Effector memory CD4-positive, alpha-beta T cell (primary cell): ENCODE data around the gene TTC39C.
A peak's percentile ranks its signal among the peaks of the same experiment; 100 is the strongest.

Experiments used
- DNase-seq, 3 donors: peaks; one replicate each; pipeline ENCODE4 v3.0.0-alpha.2; 2020
- H3K27ac ChIP-seq: 2 replicates; pipeline ENCODE4 v1.7.0; 2013; ENCODE audit warnings: mild to moderate bottlenecking, low read length, moderate library complexity; ENCODE audit not compliant: insufficient read depth, poor library complexity, severe bottlenecking
- H3K27me3 ChIP-seq: replicated peaks from 2 replicates; pipeline ENCODE4 v1.7.0; 2013; ENCODE audit warnings: mild to moderate bottlenecking, low read length; ENCODE audit not compliant: insufficient read depth, control insufficient read depth, poor library complexity, severe bottlenecking
- H3K36me3 ChIP-seq: 2 replicates; pipeline ENCODE4 v1.7.0; 2013; ENCODE audit warnings: mild to moderate bottlenecking, low read length, moderate library complexity; ENCODE audit not compliant: control insufficient read depth, insufficient read depth
- H3K4me1 ChIP-seq: 2 replicates; pipeline ENCODE4 v1.7.0; 2013; ENCODE audit warnings: low read length, mild to moderate bottlenecking; ENCODE audit not compliant: control insufficient read depth, insufficient read depth, poor library complexity, severe bottlenecking
- H3K4me3 ChIP-seq: 2 replicates; pipeline ENCODE4 v1.7.0; 2013; ENCODE audit warnings: low read length, low read depth, mild to moderate bottlenecking; ENCODE audit not compliant: insufficient read depth, poor library complexity, severe bottlenecking
- H3K9me3 ChIP-seq: 2 replicates; pipeline ENCODE4 v1.7.0; 2013; ENCODE audit warnings: mild to moderate bottlenecking, low read length, moderate library complexity; ENCODE audit not compliant: control insufficient read depth

The TTC39C gene

DNA sequence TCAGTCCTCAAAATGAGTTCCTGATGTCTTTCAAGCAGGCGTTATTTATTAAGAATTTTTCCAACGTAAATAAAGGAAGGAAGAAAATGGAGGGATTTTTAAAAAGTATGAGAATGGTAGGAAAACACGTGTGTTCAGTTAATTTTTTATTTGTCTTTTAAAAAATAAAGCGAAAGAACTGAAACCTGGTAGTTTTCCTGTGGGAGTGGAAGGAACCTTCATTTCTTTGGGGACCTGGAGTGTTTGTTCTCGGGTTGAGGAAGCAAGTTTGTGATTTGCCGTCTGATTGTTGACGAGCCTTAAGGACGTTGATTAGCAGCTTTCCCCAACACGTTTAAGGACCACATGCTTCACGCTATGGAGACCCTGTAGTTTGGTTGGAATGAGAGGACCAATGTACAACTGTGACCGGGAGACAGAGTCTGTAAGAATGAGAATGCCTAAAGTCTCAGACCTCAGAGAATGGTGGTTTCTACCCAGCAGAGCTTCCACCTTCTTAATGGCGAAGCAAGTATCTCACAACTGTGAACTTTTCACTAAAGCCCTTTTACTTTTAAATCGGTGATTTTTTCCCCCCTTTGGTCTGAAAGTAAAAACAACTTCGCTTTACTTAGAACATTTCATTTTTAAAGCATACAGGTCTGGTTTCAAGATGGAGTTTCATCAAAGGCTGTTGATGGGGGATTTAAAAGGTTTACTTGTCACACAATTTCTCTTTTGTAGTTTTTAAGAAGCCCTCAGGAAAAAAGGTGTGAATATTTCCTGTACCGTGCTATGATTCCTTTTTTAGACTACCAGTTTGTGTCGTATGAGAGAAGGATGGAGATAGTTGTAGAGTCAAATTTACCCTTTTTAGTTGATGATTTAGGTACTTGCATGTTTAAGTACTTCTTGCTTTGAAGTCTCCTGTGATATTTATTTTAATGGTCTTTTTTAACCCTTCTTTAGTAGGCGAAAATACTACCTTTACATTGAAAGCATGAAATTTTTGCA, 1.4 kb downstream of the TTC39C start:
- no peak for DNase-seq
- Histone ChIP-seq H3K9me3 (no peaks in the 10 kb centered on the region), H3K36me3 (peaks cover 4% of the 10 kb centered on the region), H3K27ac (peak overlapping the region; percentile 89), H3K4me1 (peaks cover 60% of the 10 kb centered on the region), H3K4me3 (peak overlapping the region; percentile 75), H3K27me3 (no peaks in the 10 kb centered on the region)

DNA sequence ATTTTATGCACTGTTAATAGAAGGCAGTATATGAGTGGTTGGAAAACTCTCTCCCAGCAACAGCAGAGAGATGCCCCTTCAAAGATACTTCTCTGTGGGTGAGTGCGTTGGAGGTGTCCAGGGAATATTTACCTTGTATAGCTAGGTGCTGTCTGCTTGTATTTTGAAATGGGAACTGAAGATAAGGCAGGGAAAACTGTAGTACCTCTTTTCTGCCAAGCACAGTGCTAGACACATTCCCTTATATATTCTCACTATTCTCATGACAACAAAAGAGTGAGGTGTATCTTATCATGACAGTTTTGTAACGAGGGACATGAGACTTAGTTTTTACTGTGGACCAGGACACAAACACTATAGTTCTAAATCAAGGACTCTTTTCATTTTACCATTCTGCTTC, 2.1 kb downstream of the TTC39C start:
- Histone ChIP-seq H3K36me3 (peaks cover 6% of the 10 kb centered on the region), H3K27me3 (no peaks in the 10 kb centered on the region), H3K4me3 (peak overlapping the region; percentile 75), H3K4me1 (peaks cover 62% of the 10 kb centered on the region), H3K9me3 (no peaks in the 10 kb centered on the region), H3K27ac (peak overlapping the region; percentile 89)
- DNase-seq: no peak

DNA sequence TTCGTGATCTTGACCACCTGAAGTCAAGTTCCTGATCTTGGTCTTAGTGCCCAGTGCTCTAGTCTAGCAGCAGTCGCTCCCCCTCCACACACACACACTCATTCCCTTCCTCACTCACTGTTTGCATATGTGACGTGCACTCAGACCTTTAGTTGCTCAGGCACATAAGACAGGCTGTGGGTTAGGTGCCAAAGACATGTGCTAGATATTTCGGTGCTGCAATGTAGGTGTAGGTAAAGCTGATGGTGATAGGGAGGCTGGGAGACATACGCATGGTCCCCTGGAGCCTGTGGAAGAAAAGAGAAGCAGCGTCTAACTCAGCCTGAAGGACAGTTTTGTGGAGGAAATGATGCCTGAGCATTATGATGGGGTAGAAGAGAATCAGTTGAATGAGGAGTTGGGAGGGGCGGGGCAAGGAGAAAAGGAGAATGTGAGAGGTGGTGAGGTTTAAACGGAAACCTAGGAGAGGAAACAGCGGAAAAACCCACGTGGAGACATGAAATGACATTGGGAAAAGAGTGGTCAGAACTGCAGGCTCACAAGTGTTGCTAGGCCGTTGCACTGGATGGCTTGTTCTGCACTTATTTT, 3.8 kb downstream of the TTC39C start:
- Histone ChIP-seq H3K4me1 (peaks cover 66% of the 10 kb centered on the region), H3K4me3 (peak overlapping the region; percentile 75), H3K36me3 (peaks cover 19% of the 10 kb centered on the region), H3K27me3 (no peaks in the 10 kb centered on the region), H3K27ac (peak overlapping the region; percentile 89), H3K9me3 (no peaks in the 10 kb centered on the region)
- DNase-seq: no peak

DNA sequence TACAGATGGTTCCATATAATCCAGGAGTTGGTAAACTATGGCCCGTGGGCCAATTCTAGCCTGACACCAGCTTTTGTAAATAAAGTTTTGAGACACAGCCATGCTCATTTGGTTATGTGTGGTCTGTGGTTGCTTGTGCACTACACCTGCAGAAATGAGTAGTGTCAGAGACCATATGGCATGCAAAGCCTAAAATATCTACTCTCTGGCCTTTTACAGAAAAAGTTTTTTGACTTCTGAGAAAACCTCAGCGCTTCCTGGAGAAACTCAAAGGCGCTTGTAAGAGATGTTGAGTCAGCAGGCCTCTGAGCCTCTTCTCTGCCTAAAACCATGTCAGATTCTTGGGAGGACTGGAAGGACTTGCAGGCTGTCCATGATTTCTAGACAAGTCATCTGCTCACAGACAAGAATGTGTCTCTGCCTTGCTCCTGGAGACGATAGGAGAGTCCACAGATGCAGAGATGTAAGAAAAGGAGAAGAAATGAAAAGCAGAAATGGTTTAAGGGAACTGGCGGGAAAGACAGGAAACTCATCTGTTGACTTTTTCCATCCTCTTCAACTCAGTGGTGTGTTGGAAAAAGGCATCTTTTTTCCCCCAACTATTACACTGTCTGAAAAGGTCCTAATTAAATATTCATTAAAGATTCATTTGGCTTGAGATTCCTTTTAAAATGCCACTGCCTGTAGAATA, 5.2 kb downstream of the TTC39C start:
- peaks cover 29% of the 10 kb centered on the region for H3K36me3 ChIP-seq
- H3K9me3 ChIP-seq: no peaks in the 10 kb centered on the region
- DNase-seq: peak; percentile 30 to 51 (median 36)
- no peaks in the 10 kb centered on the region for H3K27me3 ChIP-seq
- H3K27ac ChIP-seq: peak overlapping the region; percentile 89
- peaks cover 71% of the 10 kb centered on the region for H3K4me1 ChIP-seq
- H3K4me3 ChIP-seq: peak overlapping the region; percentile 75

DNA sequence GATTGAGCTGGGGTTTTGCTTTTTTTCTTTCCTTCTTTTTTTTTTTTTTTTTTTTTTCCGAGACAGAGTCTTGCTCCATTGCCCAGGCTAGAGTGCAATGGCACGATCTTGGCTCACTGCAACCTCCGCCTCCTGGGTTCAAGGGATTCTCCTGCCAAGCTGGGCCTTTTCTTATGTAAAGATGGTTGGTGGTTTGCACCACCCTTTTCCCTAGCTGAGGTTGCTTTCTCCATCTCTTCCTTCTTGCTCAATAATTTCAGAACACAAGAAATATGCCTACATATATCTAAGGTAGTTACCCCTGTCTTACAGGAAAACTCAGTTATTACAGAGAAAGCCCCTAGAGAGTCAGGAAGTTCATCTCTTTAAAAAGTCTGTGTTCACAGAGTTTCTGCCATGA, 7.0 kb downstream of the TTC39C start:
- peaks cover 32% of the 10 kb centered on the region for H3K36me3 ChIP-seq
- no peaks in the 10 kb centered on the region for H3K27me3 ChIP-seq
- H3K27ac ChIP-seq: peak overlapping the region; percentile 48
- no peaks in the 10 kb centered on the region for H3K9me3 ChIP-seq
- H3K4me1 ChIP-seq: peaks cover 85% of the 10 kb centered on the region
- DNase-seq: no peak
- H3K4me3 ChIP-seq: no peak overlapping the region

DNA sequence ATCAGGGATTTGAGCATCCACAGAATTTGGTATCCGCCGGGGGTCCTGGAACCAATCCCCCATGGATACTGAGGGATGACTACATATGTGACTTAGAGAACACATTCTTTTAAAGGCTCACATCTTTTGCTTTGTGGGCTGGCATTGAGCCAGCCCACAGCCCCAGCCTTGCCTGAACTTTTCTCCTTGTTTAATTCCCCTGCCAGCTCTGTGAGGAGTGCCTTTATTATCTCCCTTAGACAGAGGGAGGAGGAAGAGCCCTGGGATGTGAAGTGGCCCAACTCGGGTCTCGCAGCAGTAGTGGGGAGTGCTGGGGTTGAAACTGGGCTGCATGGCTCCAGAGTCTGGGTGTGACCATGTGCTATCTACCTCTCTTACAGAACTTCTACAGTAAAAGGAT, 7.6 kb downstream of the TTC39C start:
- no peak for DNase-seq
- Histone ChIP-seq H3K4me1 (peaks cover 80% of the 10 kb centered on the region), H3K9me3 (no peaks in the 10 kb centered on the region), H3K36me3 (peaks cover 36% of the 10 kb centered on the region), H3K27me3 (no peaks in the 10 kb centered on the region), H3K4me3 (no peak overlapping the region), H3K27ac (peak overlapping the region; percentile 30)

DNA sequence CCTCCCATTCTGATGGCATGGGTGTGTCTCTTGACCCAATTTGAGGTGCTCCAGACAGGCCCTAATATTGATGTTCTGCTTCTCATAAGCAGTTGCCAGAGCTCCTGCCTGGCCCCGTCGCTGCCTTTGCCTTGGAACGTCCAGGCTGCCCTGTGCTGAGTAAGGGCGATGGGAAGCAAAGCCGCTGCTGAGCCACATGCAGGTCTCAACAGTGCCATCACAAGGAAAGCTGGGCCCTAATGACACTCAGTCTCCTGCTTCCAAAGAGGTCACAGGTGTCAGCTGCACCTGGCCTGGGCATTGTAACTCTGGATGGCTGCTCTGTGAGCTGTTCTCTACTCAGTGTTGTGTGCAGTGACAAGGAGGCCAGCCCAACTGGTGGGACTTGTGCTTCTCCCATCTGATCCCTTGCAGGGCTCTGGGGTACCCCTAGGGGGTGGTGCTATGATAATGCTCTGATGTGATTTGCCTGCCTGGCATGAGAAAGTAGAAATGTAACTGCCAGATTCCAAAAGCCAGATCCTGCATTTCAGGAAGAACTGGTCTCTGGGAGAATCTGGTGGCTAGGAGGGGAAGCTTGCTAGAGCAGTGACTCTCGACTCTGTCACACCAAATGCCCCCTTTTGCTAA, 8.7 kb downstream of the TTC39C start:
- Histone ChIP-seq H3K27me3 (no peaks in the 10 kb centered on the region), H3K4me3 (no peak overlapping the region), H3K36me3 (peaks cover 36% of the 10 kb centered on the region), H3K4me1 (peaks cover 74% of the 10 kb centered on the region), H3K27ac (no peak overlapping the region), H3K9me3 (no peaks in the 10 kb centered on the region)
- no peak for DNase-seq

DNA sequence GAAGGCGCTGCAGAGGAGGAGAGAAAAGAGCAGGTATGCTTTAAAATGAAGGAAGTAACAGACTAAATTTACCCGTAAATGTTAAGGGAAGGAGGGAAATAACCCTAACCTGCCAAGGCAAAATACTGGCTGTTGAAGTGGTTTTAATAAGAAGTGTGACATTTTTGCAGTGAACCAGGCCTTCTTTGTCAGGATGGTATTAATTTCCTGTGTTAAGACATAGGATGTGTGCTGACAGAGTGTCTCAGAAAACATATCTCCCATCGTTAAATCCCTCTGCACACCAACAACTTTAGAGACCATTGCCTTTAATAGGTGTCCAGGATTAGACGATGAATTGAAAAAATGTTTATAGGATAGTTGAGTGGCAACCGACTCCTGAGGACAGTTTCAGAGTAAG, 9.9 kb downstream of the TTC39C start:
- Histone ChIP-seq H3K27me3 (no peaks in the 10 kb centered on the region), H3K9me3 (no peaks in the 10 kb centered on the region), H3K4me1 (peaks cover 69% of the 10 kb centered on the region), H3K36me3 (peaks cover 36% of the 10 kb centered on the region), H3K27ac (no peak overlapping the region), H3K4me3 (no peak overlapping the region)
- DNase-seq: no peak

DNA sequence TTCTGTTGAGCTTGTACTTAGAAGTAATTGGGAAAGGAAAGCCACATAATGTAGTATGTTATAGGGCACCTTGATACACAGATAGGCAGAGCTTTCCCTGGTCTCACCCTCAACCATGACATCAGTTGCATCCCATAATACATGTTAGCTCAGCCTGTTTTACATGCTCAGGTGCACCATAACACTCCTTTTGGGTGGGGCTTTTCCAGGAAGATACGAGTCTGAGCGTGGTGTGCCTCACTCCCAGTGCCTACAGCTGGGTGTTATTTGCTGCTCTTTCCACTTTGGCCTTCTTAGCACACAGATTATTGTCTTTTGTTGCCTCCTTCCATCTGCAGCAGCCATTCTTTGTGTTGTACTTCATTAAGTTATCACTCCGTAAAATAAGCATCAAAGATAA, 11.9 kb downstream of the TTC39C start:
- no peak overlapping the region for H3K4me3 ChIP-seq
- H3K36me3 ChIP-seq: peaks cover 30% of the 10 kb centered on the region
- DNase-seq: no peak
- no peaks in the 10 kb centered on the region for H3K27me3 ChIP-seq
- H3K27ac ChIP-seq: no peak overlapping the region
- no peaks in the 10 kb centered on the region for H3K9me3 ChIP-seq
- peaks cover 54% of the 10 kb centered on the region for H3K4me1 ChIP-seq
